Heart right ventricle (tissue), 16 donors: ENCODE results near the gene GPSM1. TPM values are rescaled to one million over a fixed set of nuclear protein-coding genes. Genes with fewer than 3 reads are reported as not detected.

Source experiments
- ATAC-seq, 8 donors: fragments of 200-7000 bp; cut with Tn5 transposase; one replicate each; pipeline ENCODE4 v1.9.1; 2020; ENCODE audit warnings: mild to moderate bottlenecking in 8 of 8, moderate library complexity in 8 of 8, moderate number of reproducible peaks in 1 of 8
- DNase-seq, 2 donors: peaks; one replicate each; pipeline ENCODE4 v3.0.0-alpha.2; 2020
- H3K27ac ChIP-seq, 10 donors: fragments of 200-600 bp; sonication (generic) in 2 of 10; one replicate each; pipeline versions ENCODE4 v1.5.0 to v1.8.0; 2020 to 2022; ENCODE audit warnings: mild to moderate bottlenecking in 3 of 10
- H3K27me3 ChIP-seq, 7 donors: fragments of 200-600 bp; one replicate each; pipeline ENCODE4 v1.8.0; 2021 to 2022; ENCODE audit warnings: mild to moderate bottlenecking in 2 of 7
- H3K36me3 ChIP-seq, 9 donors: fragments of 200-600 bp; sonication (generic) in 1 of 9; one replicate each; pipeline versions ENCODE4 v1.5.0 to v1.8.0; 2020 to 2022; ENCODE audit warnings: mild to moderate bottlenecking in 2 of 9
- H3K4me1 ChIP-seq, 9 donors: fragments of 200-600 bp; sonication (generic) in 1 of 9; one replicate each; pipeline versions ENCODE4 v1.5.0 to v1.8.0; 2020 to 2022; ENCODE audit warnings: mild to moderate bottlenecking in 4 of 9
- H3K4me3 ChIP-seq, 10 donors: fragments of 200-600 bp; sonication (generic) in 2 of 10; one replicate each; pipeline versions ENCODE4 v1.5.0 to v1.8.0; 2020 to 2022; ENCODE audit warnings: mild to moderate bottlenecking in 7 of 10, moderate library complexity in 2 of 10
- H3K9me3 ChIP-seq, 11 donors: fragments of 200-600 bp in 10 of 11; sonication (generic) in 2 of 11; one replicate each; pipeline versions ENCODE4 v1.5.0 to v1.8.0; 2013 to 2022; ENCODE audit warnings: mild to moderate bottlenecking in 2 of 11, control low read depth in 1 of 11, moderate library complexity in 1 of 11
- WGBS, 2 donors: extraction: QIAGEN DNeasy Blood & Tissue Kit; methylation state at CpG; one replicate each; pipeline ENCODE4 v1.1.7; 2013; ENCODE audit warnings: inconsistent platforms in 1 of 2; 5-methylcytosine and 5-hydroxymethylcytosine counted together
- intact Hi-C, 10 donors: fragments of 100-400 bp; cut with DNase I; formaldehyde crosslinking; loops; one replicate each; pipeline versions ENCODE4 v1.11.1 to v1.14.2; 2022
- polyA plus RNA-seq, 2 donors: library from polyadenylated mRNA; stranded (reverse); fragments of 200-250 nt; gene quantifications; one replicate each; pipeline ENCODE4 v1.2.3, GENCODE V29; 2013
- total RNA-seq, 10 donors: library from RNA; stranded (reverse); fragmentation: NEBNext Ultra II Directional in 3 of 10; extraction: Animal tissue kit (Norgen Biotek cat#: 25700) in 3 of 10; gene quantifications; one replicate each; pipeline versions ENCODE4 v1.2.1 to v1.2.4, GENCODE V29; 2021 to 2023
- TF ChIP-seq, protein P1 (sequence below), 9 donors: fragments of 200-600 bp; sonication (generic) in 2 of 9; IDR thresholded peaks; one replicate each; pipeline versions ENCODE4 v1.5.0 to v1.8.0; 2021 to 2022; ENCODE audit warnings: antibody characterized with exemption in 9 of 9, mild to moderate bottlenecking in 5 of 9, moderate library complexity in 1 of 9
- donor health status: Arrhythmogenic right ventricular cardiomyopathy.
- donor health status: ischemic (EF 13 %, LVEDD 7.1; RV severe dilation, severe dysfunction).
- donor health status: healthy with polysubstance abuse.
- donor health status: DM: no; HTN: yes; CAD: no.
- donor health status: DM: no; HTN: no; CAD: no.
- donor health status: ischemic (EF 25% LVEDD 6.9; RV normal size, moderate dysfunction).
- donor health status: ischemic (EF 25% LVEDD 5.7; RV mildly dilated, moderate dysfunction).
- donor health status: healthy.
- donor health status: DM: yes; HTN: yes; CAD: no.
- donor health status: Ischemic cardiomyopathy.
- donor health status: ischemic (EF 35%, LVEDD 5.7; RV mildly dilated, moderate dysfunction).
- donor health status: nonischemic (EF 11% LVEDD 7.7; RV severe dilation, severe dysfunction).
- donor health status: DM: yes; HTN: yes; CAD: no.
- donor health status: PGD.
- donor health status: ischemic (EF 29% LVEDD 5.4; RV normal size, mild dysfunction).
- donor health status: nonischemic (EF 23%, LVEDD 6.1; RV moderate dilation, normal function).

The GPSM1 gene
- total and polyA plus RNA-seq, 12 donors, result 19.4 to 87.8 (median 25.8) TPM

GRCh38 chr9:136391737-136392537, 64.6 kb downstream of the GPSM1 start:
- Histone ChIP-seq H3K36me3 (peaks cover 6 to 100% (median 74%) of the 10 kb centered on the region in 9 donors), H3K9me3 (no peaks in the 10 kb centered on the region), H3K4me3 (no peak overlapping the region), H3K27me3 (no peaks in the 10 kb centered on the region), H3K27ac (no peak overlapping the region), H3K4me1 (no peaks in the 10 kb centered on the region)
- 89 to 92% methylated on average over 28 of the region's 28 CpGs for WGBS, 2 donors
- ATAC-seq (no peak), DNase-seq (no peak)
- TF ChIP-seq, protein P1, sequence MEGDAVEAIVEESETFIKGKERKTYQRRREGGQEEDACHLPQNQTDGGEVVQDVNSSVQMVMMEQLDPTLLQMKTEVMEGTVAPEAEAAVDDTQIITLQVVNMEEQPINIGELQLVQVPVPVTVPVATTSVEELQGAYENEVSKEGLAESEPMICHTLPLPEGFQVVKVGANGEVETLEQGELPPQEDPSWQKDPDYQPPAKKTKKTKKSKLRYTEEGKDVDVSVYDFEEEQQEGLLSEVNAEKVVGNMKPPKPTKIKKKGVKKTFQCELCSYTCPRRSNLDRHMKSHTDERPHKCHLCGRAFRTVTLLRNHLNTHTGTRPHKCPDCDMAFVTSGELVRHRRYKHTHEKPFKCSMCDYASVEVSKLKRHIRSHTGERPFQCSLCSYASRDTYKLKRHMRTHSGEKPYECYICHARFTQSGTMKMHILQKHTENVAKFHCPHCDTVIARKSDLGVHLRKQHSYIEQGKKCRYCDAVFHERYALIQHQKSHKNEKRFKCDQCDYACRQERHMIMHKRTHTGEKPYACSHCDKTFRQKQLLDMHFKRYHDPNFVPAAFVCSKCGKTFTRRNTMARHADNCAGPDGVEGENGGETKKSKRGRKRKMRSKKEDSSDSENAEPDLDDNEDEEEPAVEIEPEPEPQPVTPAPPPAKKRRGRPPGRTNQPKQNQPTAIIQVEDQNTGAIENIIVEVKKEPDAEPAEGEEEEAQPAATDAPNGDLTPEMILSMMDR (IDR thresholded peaks at IDR 0.05), result no peak
- intact Hi-C loops, result no loop called here

- intact Hi-C loops, result no loop called here
- H3K9me3 ChIP-seq, result no peaks in the 10 kb centered on the region
- H3K27ac ChIP-seq, result no peak overlapping the region
- no peaks in the 10 kb centered on the region for H3K27me3 ChIP-seq
- 79 to 80% methylated on average over 21 of the region's 21 CpGs for WGBS, 2 donors
- peaks cover 3 to 98% (median 68%) of the 10 kb centered on the region in 9 donors for H3K36me3 ChIP-seq
- TF ChIP-seq, protein P1 (IDR thresholded peaks at IDR 0.05), result no peak
- DNase-seq (no peak), ATAC-seq (no peak)
- H3K4me3 ChIP-seq, result no peak overlapping the region
- no peaks in the 10 kb centered on the region for H3K4me1 ChIP-seq
Measured at GRCh38 chr9:136392538-136393449, 65.5 kb downstream of the GPSM1 start.

GRCh38 chr9:136393531-136393930, 66.2 kb downstream of the GPSM1 start:
- WGBS, 2 donors, result 88 to 91% methylated on average over 17 of the region's 17 CpGs
- ATAC-seq (no peak), DNase-seq (no peak)
- Histone ChIP-seq H3K27me3 (no peaks in the 10 kb centered on the region), H3K36me3 (peaks cover 0 to 96% (median 60%) of the 10 kb centered on the region in 9 donors), H3K4me1 (peaks cover 0 to 6% (median under 1%) of the 10 kb centered on the region in 9 donors), H3K9me3 (no peaks in the 10 kb centered on the region), H3K27ac (no peak overlapping the region), H3K4me3 (no peak overlapping the region)
- intact Hi-C loops, result no loop called here
- TF ChIP-seq, protein P1 (IDR thresholded peaks at IDR 0.05), result no peak

DNA sequence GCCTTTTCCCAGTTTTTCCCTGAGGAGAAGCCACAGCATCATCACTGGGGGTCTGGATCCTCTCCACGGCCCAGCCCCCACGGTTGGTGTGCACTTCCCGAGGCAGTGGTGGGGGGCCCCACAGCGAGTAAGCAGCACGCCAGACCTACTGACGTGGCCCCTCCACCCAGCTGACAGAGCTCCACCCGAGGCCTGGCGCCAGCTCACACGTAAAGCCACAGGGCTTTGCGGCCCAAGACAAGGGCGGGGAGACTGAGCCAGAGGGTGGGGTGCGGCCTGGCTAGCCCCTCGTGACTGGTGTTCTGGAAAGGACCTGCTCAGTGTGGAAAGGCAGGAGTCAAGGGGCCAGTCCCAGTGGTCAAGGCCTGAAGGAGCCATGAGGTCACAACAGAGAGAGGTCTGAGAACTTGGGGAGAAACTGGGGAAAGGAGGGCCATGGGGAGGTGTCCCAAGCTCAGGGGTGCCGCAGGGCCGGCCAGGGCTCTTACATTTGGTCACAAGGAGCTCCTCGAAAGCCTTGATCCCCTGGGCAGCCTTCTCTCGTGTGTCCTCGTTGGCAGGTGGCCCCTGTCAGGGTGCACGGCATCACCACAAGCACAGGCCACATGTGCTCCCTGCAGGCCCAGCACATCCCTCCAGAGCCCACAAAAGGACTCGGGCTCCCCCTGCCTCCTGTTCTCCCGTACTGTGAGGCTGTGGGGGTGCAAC, 67.1 kb downstream of the GPSM1 start:
- intact Hi-C loops, result loop anchor here in 1 of 10 donors (5.0 kb wide), 1 partner anchor 62 kb away; no protein-coding TSS in a partner anchor
- DNase-seq (no peak), ATAC-seq (peak in 1 of 8 donors; percentile 10)
- H3K36me3 ChIP-seq, result peaks cover 0 to 87% (median 59%) of the 10 kb centered on the region in 9 donors
- WGBS, 2 donors, result 91 to 96% methylated on average over 21 of the region's 21 CpGs
- no peak overlapping the region for H3K27ac ChIP-seq
- peaks cover 7 to 15% (median 10%) of the 10 kb centered on the region in 9 donors for H3K4me1 ChIP-seq
- TF ChIP-seq, protein P1 (IDR thresholded peaks at IDR 0.05), result no peak
- H3K27me3 ChIP-seq, result no peaks in the 10 kb centered on the region
- no peaks in the 10 kb centered on the region for H3K9me3 ChIP-seq
- no peak overlapping the region for H3K4me3 ChIP-seq
